B cell (primary cell): ENCODE measurements around the gene RNF8.

Experiments
- EZH2 ChIP-seq: IDR thresholded peaks from 2 replicates; pipeline ENCODE4 v1.6.1; 2012; ENCODE audit warnings: borderline replicate concordance, low read depth, mild to moderate bottlenecking, moderate library complexity, low read length; ENCODE audit not compliant: insufficient read depth, poor library complexity, severe bottlenecking
- TF ChIP-seq, protein P1 (sequence below): fragments of 200-600 bp; IDR thresholded peaks from one replicate; pipeline ENCODE4 v1.8.0; 2022; ENCODE audit warnings: antibody characterized with exemption, mild to moderate bottlenecking

DNA sequence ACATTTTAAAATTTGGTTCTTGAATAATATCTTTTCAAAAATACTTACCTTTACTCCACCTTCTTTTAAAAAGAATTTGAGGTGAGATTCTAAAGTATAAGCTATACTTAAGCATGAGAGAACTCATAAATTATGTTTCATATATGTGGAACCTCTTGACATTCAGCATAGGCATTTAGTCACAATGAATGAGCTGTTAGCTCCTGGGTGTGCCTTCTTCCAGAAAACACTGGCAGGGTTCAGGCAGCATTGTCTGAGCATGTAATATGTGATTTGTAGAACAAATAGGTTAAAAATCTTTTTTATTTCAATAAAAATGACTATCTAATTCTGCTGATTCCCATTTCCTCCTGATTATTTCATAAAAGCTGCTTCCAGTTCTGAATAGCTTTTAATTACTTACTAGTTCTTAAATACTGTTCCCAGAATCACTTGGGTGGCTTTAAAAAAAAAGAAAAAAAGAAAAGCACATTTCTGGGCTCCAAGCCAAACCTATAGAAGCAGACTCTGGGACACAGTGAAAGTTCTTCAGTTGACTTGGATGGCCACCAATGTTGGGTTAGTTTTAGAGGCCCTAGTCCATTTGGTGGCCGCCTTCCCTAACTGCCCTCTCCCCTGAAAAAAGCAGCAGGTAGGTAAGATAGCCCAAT lies 20.2 kb downstream of the RNF8 start:
- TF ChIP-seq, protein P1, sequence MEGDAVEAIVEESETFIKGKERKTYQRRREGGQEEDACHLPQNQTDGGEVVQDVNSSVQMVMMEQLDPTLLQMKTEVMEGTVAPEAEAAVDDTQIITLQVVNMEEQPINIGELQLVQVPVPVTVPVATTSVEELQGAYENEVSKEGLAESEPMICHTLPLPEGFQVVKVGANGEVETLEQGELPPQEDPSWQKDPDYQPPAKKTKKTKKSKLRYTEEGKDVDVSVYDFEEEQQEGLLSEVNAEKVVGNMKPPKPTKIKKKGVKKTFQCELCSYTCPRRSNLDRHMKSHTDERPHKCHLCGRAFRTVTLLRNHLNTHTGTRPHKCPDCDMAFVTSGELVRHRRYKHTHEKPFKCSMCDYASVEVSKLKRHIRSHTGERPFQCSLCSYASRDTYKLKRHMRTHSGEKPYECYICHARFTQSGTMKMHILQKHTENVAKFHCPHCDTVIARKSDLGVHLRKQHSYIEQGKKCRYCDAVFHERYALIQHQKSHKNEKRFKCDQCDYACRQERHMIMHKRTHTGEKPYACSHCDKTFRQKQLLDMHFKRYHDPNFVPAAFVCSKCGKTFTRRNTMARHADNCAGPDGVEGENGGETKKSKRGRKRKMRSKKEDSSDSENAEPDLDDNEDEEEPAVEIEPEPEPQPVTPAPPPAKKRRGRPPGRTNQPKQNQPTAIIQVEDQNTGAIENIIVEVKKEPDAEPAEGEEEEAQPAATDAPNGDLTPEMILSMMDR: no peak
- no peak for TF ChIP-seq EZH2
